Adrenal gland (tissue), 5 donors: ENCODE data around the gene UNC13B.

Source experiments
- CTCF ChIP-seq, 6 experiments: fragments of 450-650 bp in 4 of 6; fragments of 200-600 bp in 2 of 6; sonication (generic) in 1 of 6; IDR thresholded peaks; 1 replicate in 5 of 6; 2 replicates in 1 of 6; pipeline versions ENCODE4 v1.5.1 to v1.8.0; 2016 to 2021; ENCODE audit warnings: antibody characterized with exemption in 6 of 6, mild to moderate bottlenecking in 2 of 6, moderate library complexity in 1 of 6
- POLR2A ChIP-seq, 2 donors: fragments of 450-650 bp; IDR thresholded peaks; one replicate each; pipeline ENCODE4 v1.6.1; 2017; ENCODE audit warnings: antibody characterized with exemption in 2 of 2, mild to moderate bottlenecking in 2 of 2, moderate library complexity in 1 of 2
- donor health status: DM: no; HTN: no; CAD: no.

- TF ChIP-seq CTCF (IDR thresholded peaks at IDR 0.05) (no peak), POLR2A (IDR thresholded peaks at IDR 0.05) (no peak)
Measured at GRCh38 chr9:35152926-35153325, 8.9 kb upstream of the UNC13B start.
